HUES6 (cell line): Measurements from ENCODE around the gene RNF126.
A peak's percentile ranks its signal among the peaks of the same experiment; 100 is the strongest.
"Not testable (repeated sequence)": the region's sequence is repeated elsewhere in the genome, so short reads cannot be mapped to it uniquely, and the experiment has no call there.

ENCODE experiments used
- H3K27ac ChIP-seq: 2 replicates; pipeline ENCODE4 v1.7.0; 2013; ENCODE audit warnings: low read depth, mild to moderate bottlenecking, low read length, inconsistent platforms
- H3K27me3 ChIP-seq: 2 replicates; pipeline ENCODE4 v1.6.1; 2013; ENCODE audit warnings: low read length; ENCODE audit not compliant: control insufficient read depth, insufficient read depth
- H3K36me3 ChIP-seq: 2 replicates; pipeline ENCODE4 v1.6.1; 2013; ENCODE audit warnings: low read length; ENCODE audit not compliant: control insufficient read depth, insufficient read depth
- H3K4me1 ChIP-seq: 2 replicates; pipeline ENCODE4 v1.6.1; 2013; ENCODE audit warnings: low read length; ENCODE audit not compliant: control insufficient read depth, insufficient read depth
- H3K4me3 ChIP-seq: 2 replicates; pipeline ENCODE4 v1.5.1; 2013; ENCODE audit warnings: low read depth, low read length
- H3K9ac ChIP-seq: one replicate; pipeline ENCODE4 v1.6.1; 2013; ENCODE audit warnings: mild to moderate bottlenecking, low read length
- H3K9me3 ChIP-seq: 2 replicates; pipeline ENCODE4 v1.6.1; 2013; ENCODE audit warnings: low read depth, low read length; ENCODE audit not compliant: control insufficient read depth, insufficient read depth

RNF126 gene

DNA sequence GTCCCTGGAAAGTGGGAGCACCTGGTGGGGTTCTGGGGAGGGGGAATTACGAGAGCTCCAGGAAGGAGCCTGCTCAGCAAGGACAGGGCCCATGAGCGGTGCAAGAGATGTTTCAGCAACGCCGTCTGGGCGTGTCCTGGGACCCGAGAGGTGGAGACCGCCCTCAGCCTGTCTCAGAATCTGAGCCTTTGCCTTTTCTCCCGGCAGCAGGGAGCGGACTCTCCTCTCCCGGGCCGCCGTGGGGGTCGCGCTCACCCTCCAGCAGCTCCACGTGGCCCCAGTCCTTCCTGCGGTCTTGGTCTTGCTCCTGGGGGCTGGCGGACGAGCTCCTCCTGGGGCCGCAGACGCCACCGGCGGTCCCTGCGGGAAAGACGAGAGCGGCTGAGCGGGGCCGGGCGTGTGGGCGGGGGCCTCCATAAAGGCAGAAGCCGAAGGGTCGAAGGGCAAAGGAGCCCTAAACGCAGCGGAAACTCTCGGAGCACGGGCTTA, 30.4 kb downstream of the RNF126 start:
- Histone ChIP-seq H3K4me3 (peak overlapping the region; percentile 94), H3K4me1 (peaks cover 9% of the 10 kb centered on the region; the same call in 1 of the 2 replicates), H3K9me3 (no peaks in the 10 kb centered on the region), H3K9ac (peak overlapping the region; percentile 86), H3K27me3 (peaks cover 8% of the 10 kb centered on the region; the same call in 1 of the 2 replicates), H3K36me3 (peaks cover 27% of the 10 kb centered on the region), H3K27ac (peak overlapping the region; percentile 82; the same call in 1 of the 2 replicates)

DNA sequence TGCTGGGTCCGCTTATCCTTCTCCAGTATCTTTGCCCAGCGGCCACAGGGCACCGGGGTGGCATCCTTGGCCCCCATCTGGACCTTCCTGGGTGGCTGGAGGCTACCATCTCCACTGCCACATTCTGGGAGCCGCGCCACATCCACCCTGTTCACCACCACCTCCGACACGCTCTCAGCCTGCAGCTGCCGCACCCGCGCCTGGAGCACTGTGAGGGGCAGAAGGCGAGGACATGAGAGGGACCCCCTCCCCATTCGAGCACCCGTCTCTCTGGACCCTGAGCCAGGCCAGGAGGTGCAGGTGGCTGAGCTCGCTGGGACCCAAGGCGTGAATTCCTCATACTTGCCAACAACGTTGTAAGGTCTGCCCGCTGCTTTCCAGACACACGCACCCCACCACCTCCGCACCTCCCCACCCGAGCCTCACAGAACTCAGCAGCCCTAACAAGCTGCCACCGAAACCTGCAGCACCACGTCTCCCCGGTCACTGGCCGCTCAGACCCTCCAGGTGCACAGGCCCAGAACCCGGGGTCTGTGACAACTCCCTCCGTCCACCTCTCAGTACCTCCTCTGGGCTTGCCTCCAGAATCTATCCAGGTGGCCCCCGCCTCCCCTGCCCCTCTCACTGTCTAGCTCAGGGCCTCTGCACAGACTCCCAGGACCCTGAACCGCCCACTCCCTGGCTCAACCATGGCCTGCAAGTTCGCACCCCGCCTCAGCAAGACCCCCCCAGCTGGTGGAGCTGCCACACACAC, 32.9 kb downstream of the RNF126 start:
- Histone ChIP-seq H3K9me3 (no peaks in the 10 kb centered on the region), H3K9ac (no peak overlapping the region), H3K36me3 (peaks cover 36% of the 10 kb centered on the region), H3K27ac (no peak overlapping the region), H3K4me1 (peaks cover 9% of the 10 kb centered on the region; the same call in 1 of the 2 replicates), H3K27me3 (no peaks in the 10 kb centered on the region), H3K4me3 (no peak overlapping the region)

DNA sequence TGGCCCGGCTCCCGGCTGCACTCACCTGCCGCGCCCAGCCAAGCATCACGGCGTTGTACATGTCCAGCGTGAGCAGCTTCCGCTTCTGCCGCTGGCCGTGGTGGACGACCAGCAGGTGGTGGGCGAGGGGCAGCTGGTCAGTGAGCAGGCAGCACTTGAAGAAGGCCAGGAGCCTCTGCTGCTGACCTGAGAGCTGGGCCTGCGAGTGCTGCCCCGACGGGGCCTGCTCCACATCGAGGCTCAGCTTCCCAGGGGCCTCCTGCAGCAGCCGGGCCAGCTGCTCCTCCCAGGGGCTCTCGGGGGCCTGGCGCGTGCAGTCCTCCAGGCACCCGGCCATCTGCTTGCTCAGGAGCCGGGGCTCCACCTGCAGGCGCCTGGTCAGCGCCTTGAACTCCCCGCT, 33.5 kb downstream of the RNF126 start:
- not testable (repeated sequence) for H3K27ac ChIP-seq

DNA sequence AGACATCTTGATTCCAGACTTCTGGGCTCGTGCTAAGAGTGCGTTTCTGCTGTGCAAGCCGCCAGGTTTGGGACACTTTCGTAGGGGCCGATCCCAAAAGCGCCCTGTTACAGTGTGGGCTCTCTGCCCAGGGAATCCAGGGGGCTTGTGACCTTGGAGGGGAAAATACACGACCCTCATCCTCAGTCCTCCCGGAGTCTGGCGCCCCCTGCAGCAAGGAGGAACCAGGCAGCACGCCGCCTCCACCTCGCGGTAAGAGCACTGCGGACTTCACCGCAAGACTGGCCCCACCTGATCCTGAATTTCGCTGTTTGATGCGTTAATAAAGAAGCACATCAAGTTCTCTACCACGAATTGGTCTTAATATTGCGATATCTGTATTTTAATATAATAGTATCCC, 34.8 kb downstream of the RNF126 start:
- Histone ChIP-seq H3K4me3 (no peak overlapping the region), H3K9ac (no peak overlapping the region), H3K4me1 (0 out of 2 replicates have a peak, but pooled peaks cover 4% of the 10 kb centered on the region), H3K27me3 (no peaks in the 10 kb centered on the region), H3K36me3 (peaks cover 53% of the 10 kb centered on the region), H3K27ac (no peak overlapping the region), H3K9me3 (no peaks in the 10 kb centered on the region)

More for the DNA sequence above, 33.5 kb downstream of the RNF126 start:
- H3K9ac ChIP-seq, H3K4me3 ChIP-seq, H3K27me3 ChIP-seq, H3K4me1 ChIP-seq, H3K9me3 ChIP-seq: not testable (repeated sequence)
- peaks cover 42% of the 10 kb centered on the region for H3K36me3 ChIP-seq

DNA sequence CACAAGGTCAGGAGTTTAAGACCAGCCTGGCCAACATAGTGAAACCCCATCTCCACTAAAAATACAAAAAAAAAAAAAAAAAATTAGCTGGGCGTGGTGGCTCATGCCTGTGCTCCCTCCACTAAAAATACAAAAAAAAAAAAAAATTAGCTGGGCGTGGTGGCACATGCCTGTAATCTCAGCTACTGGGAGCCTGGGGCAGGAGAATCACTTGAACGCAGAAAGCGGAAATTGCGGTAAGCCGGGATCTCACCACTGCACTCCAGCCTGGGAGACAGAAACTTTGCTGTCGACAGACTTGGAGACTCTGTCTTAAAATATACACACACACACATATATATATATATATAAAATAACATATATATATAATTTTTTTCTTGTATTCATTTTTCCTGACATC, 36.4 kb downstream of the RNF126 start:
- H3K27ac ChIP-seq, H3K4me1 ChIP-seq, H3K9ac ChIP-seq, H3K27me3 ChIP-seq, H3K4me3 ChIP-seq, H3K9me3 ChIP-seq: not testable (repeated sequence)
- H3K36me3 ChIP-seq, result peaks cover 69% of the 10 kb centered on the region

DNA sequence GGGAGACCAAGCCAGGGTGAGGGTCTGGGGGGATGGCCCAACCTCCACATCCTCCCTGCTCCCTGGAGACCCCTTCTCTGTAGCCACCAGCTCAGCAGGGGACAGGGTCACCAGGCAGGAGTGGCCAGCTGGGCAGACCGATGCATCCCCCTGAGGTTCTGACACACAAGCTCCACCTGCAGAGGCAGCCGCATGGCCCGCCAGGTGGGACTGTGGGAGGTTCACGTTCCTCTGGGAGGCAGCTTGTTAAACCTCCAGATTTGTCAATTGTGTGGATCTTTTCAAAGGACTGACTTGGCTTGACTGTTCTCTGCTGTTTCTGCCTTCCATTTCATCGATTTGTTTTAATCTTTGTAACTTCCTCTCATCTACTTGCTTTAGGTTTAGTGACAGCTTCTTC, 37.8 kb downstream of the RNF126 start:
- no peak overlapping the region for H3K27ac ChIP-seq
- no peaks in the 10 kb centered on the region for H3K4me1 ChIP-seq
- H3K9me3 ChIP-seq, result no peaks in the 10 kb centered on the region
- no peaks in the 10 kb centered on the region for H3K27me3 ChIP-seq
- peaks cover 66% of the 10 kb centered on the region for H3K36me3 ChIP-seq
- no peak overlapping the region for H3K4me3 ChIP-seq
- H3K9ac ChIP-seq, result no peak overlapping the region

DNA sequence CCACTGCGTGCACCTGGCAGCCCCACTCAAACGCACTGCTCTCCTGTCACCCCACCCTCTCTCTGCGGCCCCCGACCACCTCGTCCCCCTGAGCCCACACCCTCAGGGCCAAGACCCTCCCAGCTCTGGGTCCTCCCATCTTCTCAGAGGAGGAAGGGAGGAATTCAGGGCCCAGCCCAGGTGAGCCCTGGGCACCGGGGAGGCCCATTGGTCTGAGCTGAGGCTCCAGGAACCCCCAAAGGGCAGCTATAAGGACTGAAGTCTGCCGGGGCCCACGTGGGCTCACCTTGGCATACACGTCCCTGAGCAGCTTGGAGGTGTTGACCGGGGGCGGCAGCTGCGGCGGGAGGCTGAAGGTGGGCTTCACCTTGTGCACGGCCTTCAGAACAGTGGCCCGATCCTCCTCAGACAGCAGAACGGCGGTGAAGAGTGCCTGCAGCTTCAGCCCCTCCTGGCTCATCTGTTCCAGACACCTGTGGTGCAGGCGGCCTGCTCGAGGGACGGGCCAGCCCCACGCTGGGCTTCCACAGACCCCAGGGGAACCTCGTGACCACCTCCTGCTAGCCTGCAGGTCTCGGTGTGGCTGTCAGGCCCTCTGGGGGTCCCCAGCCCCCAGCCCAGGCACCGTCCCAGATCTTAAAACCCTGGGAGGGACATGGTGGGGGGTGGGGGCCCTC, 38.4 kb downstream of the RNF126 start:
- Histone ChIP-seq H3K4me3 (no peak overlapping the region), H3K27me3 (no peaks in the 10 kb centered on the region), H3K9me3 (no peaks in the 10 kb centered on the region), H3K27ac (0 out of 2 replicates have a peak overlapping the region, but pooled peaks have one; percentile 42), H3K9ac (no peak overlapping the region), H3K4me1 (no peaks in the 10 kb centered on the region), H3K36me3 (peaks cover 68% of the 10 kb centered on the region)

DNA sequence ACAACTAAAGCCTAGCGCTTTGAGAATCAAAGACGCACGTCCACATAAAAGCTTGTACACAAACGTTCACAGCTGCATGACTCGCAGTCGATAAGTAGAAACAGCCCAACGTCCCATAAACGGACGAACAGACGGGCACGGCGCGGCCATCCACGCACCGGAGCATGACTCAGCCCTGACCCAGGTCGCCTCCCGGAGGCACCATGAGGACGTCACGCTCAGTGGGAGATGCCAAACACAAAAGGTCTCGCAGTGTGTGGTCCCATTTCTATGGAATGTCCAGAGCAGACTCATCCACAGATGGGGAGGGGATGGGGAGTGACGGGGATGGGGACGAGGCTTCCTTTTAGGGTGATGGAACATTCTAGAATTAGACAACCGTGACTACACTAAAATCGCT, 39.0 kb downstream of the RNF126 start:
- no peak overlapping the region for H3K9ac ChIP-seq
- H3K27ac ChIP-seq, result no peak overlapping the region
- H3K27me3 ChIP-seq, result no peaks in the 10 kb centered on the region
- no peak overlapping the region for H3K4me3 ChIP-seq
- no peaks in the 10 kb centered on the region for H3K4me1 ChIP-seq
- no peaks in the 10 kb centered on the region for H3K9me3 ChIP-seq
- peaks cover 68% of the 10 kb centered on the region for H3K36me3 ChIP-seq

DNA sequence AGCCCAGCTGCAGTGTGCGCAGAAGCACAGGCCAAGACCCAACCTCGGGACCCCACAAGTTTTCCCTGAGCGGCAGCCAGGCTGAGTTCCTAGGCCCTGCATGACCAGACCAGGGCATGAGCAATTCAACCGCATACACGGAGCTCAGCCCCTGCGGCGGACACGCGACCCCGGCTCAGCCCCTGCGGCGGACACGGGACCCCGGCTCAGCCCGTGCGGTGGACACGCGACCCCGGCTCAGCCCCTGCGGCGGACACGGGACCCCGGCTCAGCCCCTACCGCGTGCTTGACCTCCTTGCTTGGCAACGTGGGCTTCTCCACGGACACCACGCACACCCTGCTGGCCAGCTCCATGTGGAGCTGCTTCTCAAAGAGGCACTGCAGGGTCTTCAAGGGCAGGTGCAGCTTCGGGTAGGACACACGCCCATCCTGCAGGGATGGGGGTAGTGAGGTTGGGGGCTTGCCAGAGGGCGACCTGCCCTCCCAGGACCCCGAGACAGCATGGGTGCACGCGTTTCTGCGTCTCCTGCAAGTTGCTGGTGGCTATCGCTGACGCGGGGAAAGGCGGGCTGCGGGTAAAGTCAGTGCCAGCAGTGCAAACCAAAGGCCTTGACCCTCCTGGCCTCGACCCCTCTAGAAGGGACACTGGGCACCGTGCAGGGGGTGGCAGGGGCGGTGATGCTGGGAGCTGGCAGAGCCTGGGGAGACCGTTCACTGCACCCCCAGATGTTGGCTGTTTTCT, 39.7 kb downstream of the RNF126 start:
- Histone ChIP-seq H3K4me3 (no peak overlapping the region), H3K27me3 (no peaks in the 10 kb centered on the region), H3K27ac (no peak overlapping the region), H3K4me1 (no peaks in the 10 kb centered on the region), H3K36me3 (peaks cover 71% of the 10 kb centered on the region), H3K9ac (no peak overlapping the region), H3K9me3 (no peaks in the 10 kb centered on the region)

DNA sequence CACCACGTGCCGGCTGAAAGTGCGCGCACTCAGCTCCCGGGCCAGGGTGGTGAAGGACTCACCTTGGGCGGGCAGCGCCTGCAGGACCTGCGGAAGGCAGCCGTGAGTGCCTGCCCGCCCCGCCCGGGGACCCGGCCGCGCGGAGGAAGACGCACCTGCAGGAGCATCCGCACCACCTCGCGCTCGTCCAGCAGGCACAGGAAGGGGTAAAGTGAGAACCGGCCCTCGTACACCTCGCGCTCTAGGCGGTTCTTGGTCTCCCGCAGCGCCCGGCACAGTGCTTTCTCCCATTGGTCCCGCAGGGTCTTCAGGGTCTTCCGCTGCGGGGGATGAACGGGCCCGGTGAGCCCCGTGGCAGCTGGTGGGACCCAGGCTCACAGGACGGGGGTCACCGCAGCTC, 40.3 kb downstream of the RNF126 start:
- Histone ChIP-seq H3K4me1 (no peaks in the 10 kb centered on the region), H3K36me3 (peaks cover 72% of the 10 kb centered on the region), H3K4me3 (no peak overlapping the region), H3K9ac (no peak overlapping the region), H3K27me3 (no peaks in the 10 kb centered on the region), H3K27ac (no peak overlapping the region), H3K9me3 (no peaks in the 10 kb centered on the region)

DNA sequence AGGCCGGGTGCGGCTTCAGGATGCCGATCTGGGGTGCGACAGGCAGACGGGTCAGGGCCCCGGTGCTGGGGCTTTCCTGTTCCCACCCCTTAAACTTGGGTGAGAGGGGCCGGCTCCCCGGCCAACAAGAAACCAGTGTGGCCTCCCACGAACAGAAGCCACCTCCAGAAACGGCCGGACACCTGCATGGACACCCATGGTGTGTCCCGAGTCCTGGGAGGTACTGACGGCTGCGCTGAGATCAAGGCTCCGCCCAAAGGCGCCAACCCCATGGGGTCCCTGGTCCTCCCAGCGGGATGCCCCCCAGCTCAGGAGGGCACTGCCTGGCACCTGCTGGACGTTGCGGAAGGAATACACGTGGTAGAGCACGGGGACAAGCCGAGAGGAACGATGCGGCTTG, 41.2 kb downstream of the RNF126 start:
- H3K9ac ChIP-seq, result no peak overlapping the region
- no peaks in the 10 kb centered on the region for H3K27me3 ChIP-seq
- H3K36me3 ChIP-seq, result peaks cover 75% of the 10 kb centered on the region

More for the DNA sequence above, 41.2 kb downstream of the RNF126 start:
- Histone ChIP-seq H3K27ac (no peak overlapping the region), H3K4me1 (no peaks in the 10 kb centered on the region), H3K4me3 (no peak overlapping the region), H3K9me3 (no peaks in the 10 kb centered on the region)
